GM18907 (cell line): ENCODE data around the gene LPAR3.

ENCODE experiments used
- ATAC-seq: cut with Tn5 transposase; IDR thresholded peaks from one replicate; pipeline ENCODE4 v1.9.1; 2021; ENCODE audit warnings: mild to moderate bottlenecking, moderate library complexity; ENCODE audit not compliant: unreplicated experiment

The LPAR3 gene

GRCh38 chr1:84833194-84833593 lies 59.8 kb downstream of the LPAR3 start:
- no peak for ATAC-seq

- ATAC-seq, result no peak
These were observed 62.9 kb downstream of the LPAR3 start for GRCh38 chr1:84830136-84830535.

- ATAC-seq, result no peak
These were observed 65.0 kb downstream of the LPAR3 start for GRCh38 chr1:84827976-84828375.

GRCh38 chr1:84827555-84827954 lies 65.5 kb downstream of the LPAR3 start:
- no peak for ATAC-seq

- no peak for ATAC-seq
These were observed 67.8 kb downstream of the LPAR3 start for GRCh38 chr1:84825161-84825560.

GRCh38 chr1:84823991-84824390 lies 69.0 kb downstream of the LPAR3 start:
- ATAC-seq, result no peak

- ATAC-seq, result no peak
These were observed 69.5 kb downstream of the LPAR3 start for GRCh38 chr1:84823511-84823910.

- no peak for ATAC-seq
These were observed 82.7 kb downstream of the LPAR3 start for GRCh38 chr1:84810343-84810742.

- ATAC-seq, result no peak
These were observed 84.0 kb downstream of the LPAR3 start for GRCh38 chr1:84809023-84809422.

- ATAC-seq, result no peak
These were observed 89.4 kb downstream of the LPAR3 start for GRCh38 chr1:84803604-84804003.

GRCh38 chr1:84802567-84803232 lies 90.3 kb downstream of the LPAR3 start:
- ATAC-seq, result no peak

GRCh38 chr1:84800090-84801073 lies 92.6 kb downstream of the LPAR3 start:
- ATAC-seq, result no peak

GRCh38 chr1:84797603-84798002 lies 95.4 kb downstream of the LPAR3 start:
- ATAC-seq, result no peak

- no peak for ATAC-seq
These were observed 96.9 kb downstream of the LPAR3 start for GRCh38 chr1:84795966-84796600.

GRCh38 chr1:84795213-84795612 lies 97.8 kb downstream of the LPAR3 start:
- no peak for ATAC-seq

- no peak for ATAC-seq
These were observed 100.6 kb downstream of the LPAR3 start for GRCh38 chr1:84792421-84792820.

- ATAC-seq, result no peak
These were observed 104.0 kb downstream of the LPAR3 start for GRCh38 chr1:84789014-84789413.

GRCh38 chr1:84785271-84786036 lies 107.6 kb downstream of the LPAR3 start:
- ATAC-seq, result no peak

- ATAC-seq, result no peak
These were observed 110.1 kb downstream of the LPAR3 start for GRCh38 chr1:84782881-84783280.

- peak; percentile 83 for ATAC-seq
These were observed 110.8 kb downstream of the LPAR3 start for GRCh38 chr1:84781946-84782771.
